Activated B cell treated with CpG ODN at 0.5 μM for 24 hours (primary cell): ENCODE data around the gene ZNF664. TPM values are rescaled to one million over a fixed set of nuclear protein-coding genes. Genes with fewer than 3 reads are reported as not detected.

Source experiments
- ATAC-seq: fragments of 200-7000 bp; cut with Tn5 transposase; one replicate; pipeline ENCODE4 v1.10.0; 2021; ENCODE audit warnings: low read depth, mild to moderate bottlenecking, moderate library complexity
- CTCF ChIA-PET: fragments of 350-600 bp; sonication (Branson Sonifier 250); formaldehyde crosslinking; loops from one replicate; lab custom pipeline; 2021; ENCODE audit warnings: antibody characterized with exemption; lab: Charles Lee
- POLR2A ChIA-PET: fragments of 350-600 bp; sonication (Branson Sonifier 250); formaldehyde crosslinking; loops from one replicate; lab custom pipeline; 2021; ENCODE audit warnings: antibody characterized with exemption; lab: Charles Lee
- DNase-seq: peaks from one replicate; pipeline ENCODE4 v3.0.0; 2022
- H3K27ac Mint-ChIP-seq: one replicate; pipeline ENCODE4 v1.8.0; 2020; ENCODE audit warnings: mixed read lengths
- H3K27me3 Mint-ChIP-seq: one replicate; pipeline ENCODE4 v1.8.0; 2021; ENCODE audit warnings: mixed read lengths
- H3K36me3 Mint-ChIP-seq: one replicate; pipeline ENCODE4 v1.8.0; 2021; ENCODE audit warnings: low read depth, mixed read lengths
- H3K4me1 Mint-ChIP-seq: one replicate; pipeline ENCODE4 v1.8.0; 2021; ENCODE audit warnings: mixed read lengths
- H3K4me3 Mint-ChIP-seq: one replicate; pipeline ENCODE4 v1.8.0; 2020; ENCODE audit warnings: mild to moderate bottlenecking, mixed read lengths
- H3K9me3 Mint-ChIP-seq: one replicate; pipeline ENCODE4 v1.8.0; 2020; ENCODE audit warnings: mixed read lengths
- intact Hi-C: fragments of 100-400 bp; cut with micrococcal nuclease; formaldehyde crosslinking; loops from one replicate; pipeline ENCODE4 v1.15.1; 2024
- total RNA-seq: library from RNA; stranded (reverse); gene quantifications from 2 replicates; pipeline ENCODE4 v1.2.3, GENCODE V29; 2022
- TF ChIP-seq, protein P1 (sequence below): fragments of 200-600 bp; IDR thresholded peaks from one replicate; pipeline ENCODE4 v1.8.0; 2022; ENCODE audit warnings: antibody characterized with exemption, mild to moderate bottlenecking

Gene ZNF664
- total RNA-seq, 1 donor from 2014 or later: 40.7 TPM

DNA sequence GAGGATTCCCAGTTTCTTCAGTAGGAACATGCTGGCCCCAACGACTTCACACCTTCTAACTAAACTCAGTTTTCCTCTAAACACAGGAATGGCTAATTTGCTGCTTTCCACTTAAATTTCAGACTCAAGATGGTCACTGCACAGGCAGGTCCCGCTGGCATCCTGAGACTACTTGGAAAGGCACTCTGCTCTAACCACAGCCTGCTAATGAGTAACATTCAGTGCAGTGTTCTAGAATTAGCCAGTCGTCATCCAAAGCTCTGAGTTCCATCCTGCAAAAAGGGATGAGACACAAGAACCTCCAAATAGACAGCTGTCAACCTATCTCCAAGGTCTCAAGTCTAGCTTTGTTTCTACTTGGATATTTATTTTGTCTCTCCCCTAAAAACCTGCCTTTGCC, 6.4 kb upstream of the ZNF664 start:
- ChIA-PET POLR2A (no interaction called here), CTCF (no interaction called here)
- Mint-ChIP-seq H3K4me1 (peaks cover 5% of the 10 kb centered on the region), H3K9me3 (no peaks in the 10 kb centered on the region), H3K36me3 (peaks cover 7% of the 10 kb centered on the region), H3K4me3 (no peak overlapping the region), H3K27me3 (no peaks in the 10 kb centered on the region), H3K27ac (no peak overlapping the region)
- ATAC-seq: no peak
- DNase-seq: no peak
- TF ChIP-seq, protein P1, sequence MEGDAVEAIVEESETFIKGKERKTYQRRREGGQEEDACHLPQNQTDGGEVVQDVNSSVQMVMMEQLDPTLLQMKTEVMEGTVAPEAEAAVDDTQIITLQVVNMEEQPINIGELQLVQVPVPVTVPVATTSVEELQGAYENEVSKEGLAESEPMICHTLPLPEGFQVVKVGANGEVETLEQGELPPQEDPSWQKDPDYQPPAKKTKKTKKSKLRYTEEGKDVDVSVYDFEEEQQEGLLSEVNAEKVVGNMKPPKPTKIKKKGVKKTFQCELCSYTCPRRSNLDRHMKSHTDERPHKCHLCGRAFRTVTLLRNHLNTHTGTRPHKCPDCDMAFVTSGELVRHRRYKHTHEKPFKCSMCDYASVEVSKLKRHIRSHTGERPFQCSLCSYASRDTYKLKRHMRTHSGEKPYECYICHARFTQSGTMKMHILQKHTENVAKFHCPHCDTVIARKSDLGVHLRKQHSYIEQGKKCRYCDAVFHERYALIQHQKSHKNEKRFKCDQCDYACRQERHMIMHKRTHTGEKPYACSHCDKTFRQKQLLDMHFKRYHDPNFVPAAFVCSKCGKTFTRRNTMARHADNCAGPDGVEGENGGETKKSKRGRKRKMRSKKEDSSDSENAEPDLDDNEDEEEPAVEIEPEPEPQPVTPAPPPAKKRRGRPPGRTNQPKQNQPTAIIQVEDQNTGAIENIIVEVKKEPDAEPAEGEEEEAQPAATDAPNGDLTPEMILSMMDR: no peak
- intact Hi-C loops: no loop called here

DNA sequence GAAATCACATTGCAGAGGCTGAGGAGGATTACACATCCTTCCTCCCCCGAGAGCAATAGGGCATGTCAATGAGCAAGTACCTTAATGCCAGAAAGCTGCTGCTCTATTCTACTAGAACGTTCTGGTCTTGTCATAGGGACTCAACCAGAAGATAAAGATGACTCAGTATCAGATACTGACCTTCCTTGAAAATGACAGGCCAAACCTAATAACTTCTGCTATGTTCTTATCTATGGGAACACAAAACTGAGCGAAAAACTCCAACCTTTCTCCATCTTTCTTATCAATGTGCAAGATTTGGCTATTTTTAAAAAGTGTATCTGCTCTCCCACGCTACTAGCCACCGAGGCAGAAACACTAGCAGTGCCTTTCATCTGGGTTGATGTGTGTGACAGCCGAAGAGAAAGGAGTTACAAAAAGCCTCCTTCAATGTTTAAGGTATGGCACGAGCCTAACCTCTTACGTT, 5.9 kb upstream of the ZNF664 start:
- Mint-ChIP-seq H3K36me3 (peaks cover 7% of the 10 kb centered on the region), H3K27me3 (no peaks in the 10 kb centered on the region), H3K9me3 (no peaks in the 10 kb centered on the region), H3K4me1 (peaks cover 7% of the 10 kb centered on the region), H3K4me3 (no peak overlapping the region), H3K27ac (no peak overlapping the region)
- ATAC-seq (no peak), DNase-seq (no peak)
- CTCF ChIA-PET: no interaction called here
- TF ChIP-seq, protein P1: no peak
- intact Hi-C loops: no loop called here
- POLR2A ChIA-PET: no interaction called here

DNA sequence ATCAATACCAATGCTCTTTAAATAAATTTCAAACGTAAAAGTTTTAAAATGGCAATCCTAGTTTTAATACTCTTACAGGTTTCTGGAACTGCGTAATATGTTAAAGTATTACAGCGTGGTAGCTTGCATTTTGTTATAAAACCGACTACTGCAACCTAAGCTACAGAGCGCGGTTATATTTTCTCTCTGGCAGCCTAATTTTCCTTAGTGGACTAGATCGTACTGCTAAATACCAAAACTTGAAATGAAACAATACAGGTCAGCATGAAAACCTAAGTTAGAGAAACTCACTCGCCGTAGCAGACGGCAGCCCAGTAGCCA, 1.6 kb upstream of the ZNF664 start:
- peak overlapping the region; percentile 91 for H3K4me3 Mint-ChIP-seq
- H3K27ac Mint-ChIP-seq: peak overlapping the region; percentile 88
- TF ChIP-seq, protein P1: no peak
- peaks cover 17% of the 10 kb centered on the region for H3K4me1 Mint-ChIP-seq
- POLR2A ChIA-PET: interaction anchor here (0.6 to 0.8 kb wide), 5 partner anchors 331 to 968 kb away, joined by 3 to 8 read pairs (median 3); no protein-coding TSS in a partner anchor
- no peaks in the 10 kb centered on the region for H3K27me3 Mint-ChIP-seq
- no peak for DNase-seq
- peaks cover 22% of the 10 kb centered on the region for H3K36me3 Mint-ChIP-seq
- no peak for ATAC-seq
- CTCF ChIA-PET: interaction anchor here (1.1 kb wide), 1 partner anchor 9 kb away, joined by 4 read pairs; no protein-coding TSS in a partner anchor
- H3K9me3 Mint-ChIP-seq: no peaks in the 10 kb centered on the region
- intact Hi-C loops: loop anchor here (5.0 to 10.0 kb wide), 3 partner anchors 596 to 1707 kb away; partner anchors contain the start of genes MPHOSPH9, MTRFR, NCOR2 and VPS33A

DNA sequence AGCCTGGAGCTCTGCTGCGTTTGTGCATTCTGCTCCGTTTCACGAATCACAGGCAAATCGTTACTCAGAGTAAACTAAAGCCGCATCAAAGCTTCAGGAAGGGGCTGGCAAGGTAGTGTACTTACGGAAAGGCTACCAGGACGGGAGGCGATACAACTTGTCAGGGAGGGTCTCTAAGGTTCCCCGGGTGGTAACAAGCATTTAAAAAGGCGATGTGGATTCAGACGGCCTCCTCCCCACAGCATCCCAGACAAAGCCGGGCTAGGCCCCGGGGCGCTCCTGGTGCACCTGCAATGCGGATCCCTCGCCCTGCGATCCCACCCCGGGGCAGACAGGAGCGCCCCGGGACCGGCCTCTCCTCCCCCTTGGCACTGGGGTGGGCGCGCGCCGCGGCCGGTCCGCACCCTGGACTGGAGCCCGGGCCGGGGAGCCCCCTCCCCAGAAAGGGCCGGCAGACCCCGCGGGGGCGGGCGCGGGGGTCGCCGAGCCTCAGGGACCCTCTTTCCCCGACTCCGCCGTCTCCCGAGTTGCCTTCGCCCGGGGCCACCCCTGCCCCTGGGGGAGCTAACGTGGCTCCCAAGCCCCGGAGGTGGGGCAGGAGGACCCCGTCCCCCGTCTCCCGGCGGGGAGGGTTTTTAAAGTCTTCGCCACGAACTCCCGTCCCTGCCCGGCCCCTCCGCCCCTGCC, 1.1 kb upstream of the ZNF664 start:
- intact Hi-C loops: loop anchor here (5.0 to 10.0 kb wide), 3 partner anchors 595 to 1707 kb away; partner anchors contain the start of genes MPHOSPH9, MTRFR, NCOR2 and VPS33A
- TF ChIP-seq, protein P1: no peak
- DNase-seq (peak; percentile 49), ATAC-seq (no peak)
- Mint-ChIP-seq H3K36me3 (peaks cover 23% of the 10 kb centered on the region), H3K27ac (peak overlapping the region; percentile 88), H3K4me1 (peaks cover 17% of the 10 kb centered on the region), H3K27me3 (no peaks in the 10 kb centered on the region), H3K4me3 (peak overlapping the region; percentile 91), H3K9me3 (no peaks in the 10 kb centered on the region)
- CTCF ChIA-PET: interaction anchor here (1.1 kb wide), 1 partner anchor 10 kb away, joined by 4 read pairs; no protein-coding TSS in a partner anchor
- POLR2A ChIA-PET: interaction anchor here (0.6 to 1.2 kb wide), 6 partner anchors 260 to 968 kb away, joined by 3 to 8 read pairs (median 3); partner anchors contain the start of gene ATP6V0A2
